A549 treated with dexamethasone at 1 μM for 4 hours (cell line): ENCODE results near the gene POMT2. TPM values are rescaled to one million over a fixed set of nuclear protein-coding genes. Genes with fewer than 3 reads are reported as not detected.

Experiments
- total RNA-seq: library from RNA; stranded (reverse); fragments of 200-300 nt; extraction: Qiagen RNA extraction; gene quantifications from 5 replicates; pipeline ENCODE4 v1.2.3, GENCODE V29; 2022

POMT2 gene, protein sequence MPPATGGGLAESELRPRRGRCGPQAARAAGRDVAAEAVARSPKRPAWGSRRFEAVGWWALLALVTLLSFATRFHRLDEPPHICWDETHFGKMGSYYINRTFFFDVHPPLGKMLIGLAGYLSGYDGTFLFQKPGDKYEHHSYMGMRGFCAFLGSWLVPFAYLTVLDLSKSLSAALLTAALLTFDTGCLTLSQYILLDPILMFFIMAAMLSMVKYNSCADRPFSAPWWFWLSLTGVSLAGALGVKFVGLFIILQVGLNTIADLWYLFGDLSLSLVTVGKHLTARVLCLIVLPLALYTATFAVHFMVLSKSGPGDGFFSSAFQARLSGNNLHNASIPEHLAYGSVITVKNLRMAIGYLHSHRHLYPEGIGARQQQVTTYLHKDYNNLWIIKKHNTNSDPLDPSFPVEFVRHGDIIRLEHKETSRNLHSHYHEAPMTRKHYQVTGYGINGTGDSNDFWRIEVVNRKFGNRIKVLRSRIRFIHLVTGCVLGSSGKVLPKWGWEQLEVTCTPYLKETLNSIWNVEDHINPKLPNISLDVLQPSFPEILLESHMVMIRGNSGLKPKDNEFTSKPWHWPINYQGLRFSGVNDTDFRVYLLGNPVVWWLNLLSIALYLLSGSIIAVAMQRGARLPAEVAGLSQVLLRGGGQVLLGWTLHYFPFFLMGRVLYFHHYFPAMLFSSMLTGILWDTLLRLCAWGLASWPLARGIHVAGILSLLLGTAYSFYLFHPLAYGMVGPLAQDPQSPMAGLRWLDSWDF
- 25.5 to 30.6 TPM (median 27.6 TPM) in 5 replicates for total RNA-seq

DNA sequence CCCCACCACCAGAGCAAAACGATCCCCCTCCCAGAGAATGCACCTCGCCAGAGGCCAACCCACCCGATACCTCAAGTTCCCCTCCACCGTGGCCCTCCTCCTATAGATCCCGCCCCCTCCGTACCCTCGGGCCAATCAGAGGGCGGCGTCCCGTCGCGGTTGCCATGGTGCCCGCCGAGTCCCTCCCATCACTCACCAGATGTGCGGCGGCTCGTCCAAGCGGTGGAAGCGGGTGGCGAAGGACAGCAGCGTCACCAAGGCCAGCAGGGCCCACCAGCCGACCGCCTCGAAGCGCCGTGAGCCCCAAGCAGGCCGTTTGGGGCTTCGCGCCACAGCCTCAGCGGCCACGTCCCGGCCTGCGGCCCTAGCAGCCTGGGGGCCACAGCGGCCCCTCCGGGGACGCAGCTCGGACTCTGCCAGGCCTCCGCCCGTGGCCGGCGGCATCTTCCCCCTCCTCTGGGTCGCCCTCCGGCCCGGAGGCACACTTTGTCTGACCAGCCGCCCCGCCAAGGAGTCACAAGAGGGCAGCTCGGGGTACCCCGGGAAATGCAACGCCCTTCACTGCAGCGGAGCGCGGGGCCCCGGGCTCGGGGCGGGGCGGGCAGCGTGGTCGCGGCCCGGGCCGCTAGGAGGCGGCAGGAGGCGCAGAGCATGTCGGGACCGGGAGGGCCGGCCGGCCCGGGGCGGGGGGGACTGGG lies at the start of gene POMT2:
Gene POMT2, minus strand, starts transcription at position 646 of the 698 bp plus-strand sequence. Its CDS starts 202 bp downstream, at position 444.

DNA sequence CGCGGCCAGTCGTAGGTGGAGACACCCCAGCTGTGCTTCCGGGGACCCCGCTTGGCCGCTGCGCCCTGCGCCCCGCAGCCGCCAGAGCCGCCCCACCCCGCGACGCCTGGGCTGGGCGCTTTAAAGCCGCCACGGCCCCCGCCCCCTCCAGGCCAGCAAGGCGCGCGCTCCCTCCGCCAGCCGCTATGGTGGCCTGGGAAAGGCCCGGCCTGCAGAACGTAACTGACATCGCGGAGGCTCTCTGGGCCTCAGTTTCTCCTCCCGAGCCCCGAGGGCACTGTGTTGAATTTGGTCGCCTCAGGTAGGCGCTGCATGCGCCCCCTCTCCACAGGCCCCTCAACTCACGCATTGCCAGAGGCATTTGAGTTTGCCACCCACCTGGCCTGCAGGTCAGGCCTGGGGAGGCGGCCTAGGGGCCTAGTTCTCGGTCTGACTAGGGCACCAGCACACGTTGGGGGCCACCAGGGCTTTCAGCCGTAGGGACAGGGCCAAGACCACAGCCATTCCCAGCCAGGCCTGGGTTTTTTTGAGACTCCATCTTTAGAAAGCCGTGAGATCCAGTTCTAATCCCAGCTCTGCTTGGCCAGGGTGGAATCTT lies 49.5 kb downstream of the POMT2 start, which contains the start of gene NGB:
Gene NGB, minus strand, starts transcription at position 94 of the 598 bp plus-strand sequence. CDS start 269 bp downstream, outside the sequence.

Other genes starting within 250 kb of the POMT2 start
- 6.2 to 8.4 TPM (median 7.6 TPM) in 5 replicates for gene CIPC, start 222.6 kb downstream of the POMT2 start, total RNA-seq
- 0.20 to 0.27 TPM (median 0.23 TPM) in 5 replicates for gene ZDHHC22, start 179.1 kb downstream of the POMT2 start, total RNA-seq
- gene TMEM63C, start 139.1 kb downstream of the POMT2 start, total RNA-seq = 5.3 to 8.2 TPM (median 7.9 TPM) in 5 replicates
- gene NGB, start 49.7 kb downstream of the POMT2 start, total RNA-seq = 0.05 TPM in 1 of 5 replicates, not detected in the others
- gene GSTZ1, start 153 bp upstream of the POMT2 start, total RNA-seq = 29.7 to 35.4 TPM (median 32.3 TPM) in 5 replicates
- gene TMED8, start 56.2 kb upstream of the POMT2 start, total RNA-seq = 5.3 to 8.5 TPM (median 7.8 TPM) in 5 replicates
- 1.7 to 2.6 TPM (median 2.2 TPM) in 5 replicates for gene SAMD15, start 56.5 kb upstream of the POMT2 start, total RNA-seq
- gene NOXRED1, start 102.6 kb upstream of the POMT2 start, total RNA-seq = 0.05 to 0.06 TPM (median 0.05 TPM) in 3 of 5 replicates, not detected in the others
- 12.5 to 16.1 TPM (median 15.0 TPM) in 5 replicates for gene VIPAS39, start 136.7 kb upstream of the POMT2 start, total RNA-seq
- gene AHSA1, start 137.2 kb upstream of the POMT2 start, total RNA-seq = 222 to 307 TPM (median 261 TPM) in 5 replicates
- 0.34 to 0.43 TPM (median 0.39 TPM) in 5 replicates for gene ISM2, start 177.9 kb upstream of the POMT2 start, total RNA-seq